GM12872 (cell line): ENCODE measurements around the gene PDCD2L.

ENCODE experiments used
- TF ChIP-seq, protein P1 (sequence below): IDR thresholded peaks from 3 replicates; pipeline ENCODE4 v1.5.1; 2011; ENCODE audit warnings: low read depth, mild to moderate bottlenecking, low read length, moderate library complexity; ENCODE audit not compliant: insufficient read depth

Gene PDCD2L

DNA sequence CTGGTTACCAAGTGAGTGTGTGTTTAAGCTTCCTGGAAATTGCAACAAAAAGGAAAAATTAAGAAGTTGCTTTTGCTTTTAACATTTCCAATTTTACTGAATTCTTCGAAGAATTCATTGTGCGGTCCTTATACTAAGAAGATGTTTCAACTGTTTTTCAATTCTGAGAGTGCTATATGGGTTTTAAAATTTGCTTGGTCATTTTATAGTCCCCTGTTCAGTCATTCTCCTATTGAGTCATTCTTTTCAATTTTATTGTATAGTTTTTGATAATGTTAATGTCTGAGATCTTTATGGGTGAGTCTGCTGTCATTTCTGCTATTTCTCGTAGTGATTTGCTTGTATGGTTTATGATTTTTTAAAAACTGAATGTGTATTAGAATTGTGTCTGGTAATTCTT lies 50.5 kb downstream of the PDCD2L start:
- TF ChIP-seq, protein P1, sequence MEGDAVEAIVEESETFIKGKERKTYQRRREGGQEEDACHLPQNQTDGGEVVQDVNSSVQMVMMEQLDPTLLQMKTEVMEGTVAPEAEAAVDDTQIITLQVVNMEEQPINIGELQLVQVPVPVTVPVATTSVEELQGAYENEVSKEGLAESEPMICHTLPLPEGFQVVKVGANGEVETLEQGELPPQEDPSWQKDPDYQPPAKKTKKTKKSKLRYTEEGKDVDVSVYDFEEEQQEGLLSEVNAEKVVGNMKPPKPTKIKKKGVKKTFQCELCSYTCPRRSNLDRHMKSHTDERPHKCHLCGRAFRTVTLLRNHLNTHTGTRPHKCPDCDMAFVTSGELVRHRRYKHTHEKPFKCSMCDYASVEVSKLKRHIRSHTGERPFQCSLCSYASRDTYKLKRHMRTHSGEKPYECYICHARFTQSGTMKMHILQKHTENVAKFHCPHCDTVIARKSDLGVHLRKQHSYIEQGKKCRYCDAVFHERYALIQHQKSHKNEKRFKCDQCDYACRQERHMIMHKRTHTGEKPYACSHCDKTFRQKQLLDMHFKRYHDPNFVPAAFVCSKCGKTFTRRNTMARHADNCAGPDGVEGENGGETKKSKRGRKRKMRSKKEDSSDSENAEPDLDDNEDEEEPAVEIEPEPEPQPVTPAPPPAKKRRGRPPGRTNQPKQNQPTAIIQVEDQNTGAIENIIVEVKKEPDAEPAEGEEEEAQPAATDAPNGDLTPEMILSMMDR: no peak

DNA sequence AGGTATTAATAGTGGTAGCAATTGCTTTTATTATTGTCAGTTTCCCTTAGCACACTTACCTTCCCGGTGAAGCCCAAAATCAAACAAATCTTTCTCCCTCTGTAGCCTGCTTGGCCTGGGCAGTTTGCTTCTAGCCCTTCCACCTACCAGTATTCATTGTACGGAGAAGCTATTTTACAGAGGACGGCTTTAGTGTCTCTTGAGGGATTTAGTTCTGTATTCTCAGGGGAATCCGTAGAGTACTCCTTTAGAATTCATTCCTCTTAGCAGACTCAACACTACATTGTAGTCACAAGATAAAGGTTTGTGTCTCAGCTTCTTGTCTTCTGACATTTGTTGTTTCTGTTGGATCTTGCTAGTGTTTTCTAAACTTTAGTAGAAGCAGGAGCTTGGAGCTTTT lies 53.2 kb downstream of the PDCD2L start:
- TF ChIP-seq, protein P1: no peak

DNA sequence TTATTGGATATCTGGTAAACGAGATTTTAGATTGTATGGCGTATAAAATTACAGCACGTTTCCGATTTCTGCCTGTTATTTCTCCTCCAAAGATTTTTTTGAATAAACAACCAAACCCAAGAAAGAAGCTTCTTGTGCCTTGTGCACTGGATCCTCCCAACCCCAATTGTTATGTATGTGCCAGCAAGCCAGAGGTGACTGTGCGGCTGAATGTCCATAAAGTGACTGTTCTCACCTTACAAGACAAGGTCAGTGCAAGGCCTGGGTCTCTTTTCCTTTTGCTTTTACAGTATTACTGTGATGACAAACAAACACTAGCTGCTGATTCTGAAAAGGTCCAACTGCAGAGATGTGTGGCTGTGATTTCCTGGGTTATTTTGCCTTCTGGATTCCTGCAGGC lies 54.5 kb downstream of the PDCD2L start:
- TF ChIP-seq, protein P1: no peak

DNA sequence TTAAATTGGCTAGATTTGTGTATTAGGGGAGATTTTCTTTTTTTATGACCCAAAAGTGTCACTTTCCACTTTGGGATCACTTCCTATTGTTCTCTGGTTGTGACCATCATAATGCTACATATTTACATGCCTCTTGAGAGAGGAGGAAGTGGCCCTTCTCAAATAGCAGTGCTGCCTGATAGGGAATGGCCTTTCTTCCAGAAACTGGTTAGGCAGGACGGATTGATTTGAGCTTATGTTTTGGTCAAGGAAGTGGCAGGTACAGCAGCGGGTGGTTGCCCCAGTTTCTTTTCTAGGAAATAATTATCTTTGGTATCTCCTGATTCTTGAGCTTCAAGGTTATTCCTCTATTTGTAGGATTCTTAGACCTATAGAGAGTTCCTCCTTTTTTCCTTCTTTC lies 55.4 kb downstream of the PDCD2L start:
- TF ChIP-seq, protein P1: no peak

DNA sequence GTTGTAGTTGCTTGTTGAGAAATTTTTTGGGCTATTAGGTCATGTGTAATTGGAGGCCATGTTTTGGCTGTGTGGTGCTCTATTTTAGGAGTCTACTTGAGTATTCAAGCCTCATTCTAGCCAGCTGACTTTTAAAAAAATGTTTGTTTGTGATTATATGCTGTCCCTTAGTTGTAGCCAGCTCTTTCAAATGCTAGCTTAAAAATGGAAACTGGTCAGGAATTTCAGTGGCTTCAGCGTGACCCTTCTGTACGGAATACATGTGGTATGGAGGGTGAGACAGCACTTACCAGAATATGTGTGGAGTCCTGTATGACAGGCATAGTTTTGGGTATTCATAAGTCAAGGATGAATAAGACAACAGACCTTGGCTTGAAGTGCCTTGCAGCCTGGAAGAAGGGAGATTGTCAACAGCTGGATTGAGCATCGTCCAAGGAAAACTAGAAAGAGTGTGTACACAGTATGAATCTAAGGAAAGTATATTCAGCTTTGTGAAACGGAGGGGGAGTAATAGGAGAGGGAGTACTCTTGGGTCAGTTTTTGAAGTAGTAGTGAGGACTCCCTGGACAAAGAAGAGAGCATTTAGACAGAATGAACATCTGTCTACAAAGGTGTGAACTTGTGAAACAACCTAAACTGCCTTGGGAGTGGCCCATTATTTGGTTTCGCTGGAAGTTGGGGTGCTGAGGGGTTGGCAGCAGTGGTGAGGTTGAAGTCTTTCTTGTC lies 57.3 kb downstream of the PDCD2L start:
- TF ChIP-seq, protein P1: no peak

DNA sequence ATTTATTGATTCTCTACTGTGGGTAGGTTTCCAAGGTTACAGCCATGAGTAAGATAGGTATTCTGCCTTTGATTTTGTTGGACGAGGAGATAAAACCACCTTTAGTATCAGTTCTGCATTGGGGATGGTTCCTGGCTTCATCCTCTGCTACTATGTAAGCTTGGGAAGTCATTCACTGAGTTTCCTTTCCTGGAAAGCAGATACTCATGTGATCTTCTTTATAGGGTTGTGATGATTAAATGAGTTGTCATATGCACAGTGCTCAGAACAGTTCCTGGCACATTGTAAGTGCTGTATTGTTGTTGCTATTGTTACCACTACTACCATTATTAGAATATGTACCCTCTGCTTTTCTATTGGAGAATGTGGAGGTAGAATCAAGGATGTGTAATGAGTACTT lies 64.2 kb downstream of the PDCD2L start:
- TF ChIP-seq, protein P1: no peak

DNA sequence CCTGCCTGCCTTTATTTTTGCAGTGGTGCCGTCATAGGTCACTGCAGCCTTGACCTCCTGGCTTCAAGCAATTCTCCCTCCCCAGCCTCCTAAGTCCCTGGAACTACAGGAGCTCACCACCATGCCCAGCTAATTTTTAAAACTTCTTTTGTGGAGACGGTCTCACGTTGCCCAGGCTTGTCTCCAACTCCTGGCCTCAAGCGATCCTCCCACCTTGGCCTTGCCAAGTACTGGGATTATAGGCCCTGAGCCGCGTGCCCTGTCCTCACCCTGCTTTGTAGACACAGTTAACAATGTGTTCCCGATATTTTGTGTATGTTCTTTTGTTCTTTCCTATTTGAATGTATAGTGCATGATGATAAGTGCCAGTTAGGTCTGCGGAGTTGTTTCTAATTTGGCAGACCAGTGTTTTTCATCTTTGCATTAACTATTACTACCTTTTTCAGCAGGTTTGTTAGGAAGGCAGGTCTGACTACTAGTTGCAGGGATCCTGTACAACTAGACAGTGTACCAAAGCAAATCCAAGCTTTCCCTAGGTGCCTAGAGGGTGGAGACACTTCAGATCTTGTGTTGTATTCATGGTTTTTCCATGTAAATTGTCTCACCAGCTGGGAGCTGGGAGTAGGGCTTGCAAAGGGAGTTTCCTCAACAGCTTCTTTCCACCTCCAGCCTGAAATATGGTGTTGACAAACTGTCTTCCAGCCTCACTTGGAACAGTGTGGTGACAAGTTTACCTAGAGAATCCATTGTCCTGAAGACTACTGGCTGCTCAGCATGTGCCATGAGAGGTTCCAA lies 67.9 kb downstream of the PDCD2L start:
- TF ChIP-seq, protein P1: no peak
